ENCODE data around the gene MYH8.

The MYH8 gene

GRCh38 chr17:10380631-10381408 is 40.9 kb downstream of the MYH8 start:
- DNase-seq, result no peak

- no peak for DNase-seq
These were observed 48.8 kb downstream of the MYH8 start, which contains the start of gene MYH13 for GRCh38 chr17:10372906-10373305. Gene MYH13, minus strand, starts transcription at chr17:10373006. Its CDS starts 8,476 bp downstream, at chr17:10364530.

GRCh38 chr17:10370016-10370608 is 51.6 kb downstream of the MYH8 start:
- DNase-seq, result no peak

- DNase-seq, result no peak
These were observed 52.5 kb downstream of the MYH8 start for GRCh38 chr17:10369239-10369638.

- no peak for DNase-seq
These were observed 53.2 kb downstream of the MYH8 start for GRCh38 chr17:10368561-10368960.

GRCh38 chr17:10360578-10360977 is 61.2 kb downstream of the MYH8 start:
- DNase-seq, result no peak

- no peak for DNase-seq
These were observed 64.0 kb downstream of the MYH8 start for GRCh38 chr17:10357768-10358167.

GRCh38 chr17:10354651-10355050 is 67.1 kb downstream of the MYH8 start:
- no peak for DNase-seq

GRCh38 chr17:10352893-10353292 is 68.9 kb downstream of the MYH8 start:
- no peak for DNase-seq

- DNase-seq, result no peak
These were observed 72.3 kb downstream of the MYH8 start for GRCh38 chr17:10349403-10349802.

- DNase-seq, result no peak
These were observed 76.9 kb downstream of the MYH8 start for GRCh38 chr17:10344816-10345215.

Data from NCI-H2171 treated with DMSO at 0.1 percent for 48 hours (cell line).